HCT116 (cell line): Measurements from ENCODE around the gene SNRNP25. TPM values are rescaled to one million over a fixed set of nuclear protein-coding genes. Genes with fewer than 3 reads are reported as not detected.

Source experiments
- ATAC-seq: fragments of 200-7000 bp; cut with Tn5 transposase; 2 replicates; pipeline ENCODE4 v1.9.1; 2020; ENCODE audit warnings: mild to moderate bottlenecking, moderate library complexity
- BruUV-seq: library from RNA; stranded (reverse); fragments of 400-500 nt; replicated peaks from 2 replicates; lab custom pipeline; 2021; lab: Mats Ljungman, UMichigan
- CTCF ChIA-PET: fragments of 300-600 bp; sonication (Branson Sonifier 250); formaldehyde crosslinking; loops from one replicate; lab custom pipeline; 2021; ENCODE audit warnings: antibody characterized with exemption; lab: Charles Lee
- POLR2A ChIA-PET: fragments of 300-600, 350-600 bp; sonication (Branson Sonifier 250); formaldehyde crosslinking; loops from one replicate; lab custom pipeline; 2021; ENCODE audit warnings: antibody characterized with exemption; lab: Charles Lee
- RAD21 ChIA-PET, 2 experiments: fragments of 300-600 bp; sonication (Branson Sonifier 250); formaldehyde crosslinking; loops; one replicate each; lab custom pipeline; 2023; ENCODE audit warnings: low total read pairs in 2 of 2; ENCODE audit not compliant: uncharacterized antibody in 2 of 2, unreplicated experiment in 2 of 2, low non-redundant PET in 1 of 2; lab: Charles Lee
- DNase-seq: peaks from one replicate; pipeline ENCODE4 v3.0.0-alpha.2; 2010; ENCODE audit warnings: low read depth, low spot score
- H2AFZ ChIP-seq: fragments of 200-600 bp; shearing (Covaris generic), sonication (generic); 2 replicates; pipeline ENCODE4 v1.6.1; 2017; ENCODE audit warnings: low read depth, mixed run types, mixed read lengths, antibody characterized with exemption, low read length; ENCODE audit not compliant: poor library complexity, severe bottlenecking
- H3K27ac ChIP-seq: 2 replicates; pipeline ENCODE4 v1.5.1; 2012; ENCODE audit warnings: low read depth, low read length
- H3K27me3 ChIP-seq: fragments of 200-600 bp; sonication (generic); 2 replicates; pipeline ENCODE4 v1.6.1; 2016; ENCODE audit warnings: mixed run types, low read length, mixed read lengths; ENCODE audit not compliant: insufficient read depth
- H3K36me3 ChIP-seq, 2 experiments: fragments of 200-500 bp in 1 of 2; fragments of 200-600 bp in 1 of 2; sonication (Bioruptor generic) in 1 of 2; sonication (generic) in 1 of 2; 2 replicates each; pipeline versions ENCODE4 v1.5.1 to v1.6.1; 2014 to 2016; ENCODE audit warnings: low read length in 2 of 2, inconsistent platforms in 1 of 2, mixed read lengths in 1 of 2, mixed run types in 1 of 2; ENCODE audit not compliant: insufficient read depth in 2 of 2, control insufficient read depth in 1 of 2
- H3K4me1 ChIP-seq, 2 experiments: fragments of 200-600 bp in 1 of 2; sonication (generic) in 1 of 2; 2 replicates each; pipeline versions ENCODE4 v1.5.1 to v1.6.1; 2012 to 2017; ENCODE audit warnings: low read length in 2 of 2, inconsistent platforms in 1 of 2, mild to moderate bottlenecking in 1 of 2, mixed read lengths in 1 of 2, mixed run types in 1 of 2, moderate library complexity in 1 of 2; ENCODE audit not compliant: insufficient read depth in 2 of 2, control insufficient read depth in 1 of 2
- H3K4me2 ChIP-seq: fragments of 200-600 bp; sonication (generic); 2 replicates; pipeline ENCODE4 v1.6.1; 2017; ENCODE audit warnings: mixed run types, low read length, mixed read lengths
- H3K4me3 ChIP-seq, 2 experiments: fragments of 200-600 bp in 1 of 2; sonication (generic) in 1 of 2; replicated peaks in 1 of 2; 2 replicates each; pipeline ENCODE4 v1.5.1; 2011 to 2016; ENCODE audit warnings: low read length in 2 of 2, control low read depth in 1 of 2, low read depth in 1 of 2, mild to moderate bottlenecking in 1 of 2, mixed read lengths in 1 of 2, mixed run types in 1 of 2
- H3K79me2 ChIP-seq: fragments of 200-600 bp; sonication (generic); 2 replicates; pipeline ENCODE4 v1.6.1; 2017; ENCODE audit warnings: mild to moderate bottlenecking, mixed run types, low read length, moderate library complexity, mixed read lengths; ENCODE audit not compliant: insufficient read depth
- H3K9ac ChIP-seq: fragments of 200-600 bp; sonication (generic); 2 replicates; pipeline ENCODE4 v1.6.1; 2016; ENCODE audit warnings: low read length, mixed read lengths
- H3K9me2 ChIP-seq: fragments of 200-600 bp; sonication (generic), shearing (Covaris generic); 2 replicates; pipeline ENCODE4 v1.6.1; 2017; ENCODE audit warnings: mixed run types, mild to moderate bottlenecking, moderate library complexity; ENCODE audit not compliant: insufficient read depth
- H3K9me3 ChIP-seq, 2 experiments: fragments of 200-500 bp in 1 of 2; fragments of 200-600 bp in 1 of 2; sonication (Bioruptor generic) in 1 of 2; sonication (generic) in 1 of 2; 2 replicates each; pipeline ENCODE4 v1.6.1; 2014 to 2017; ENCODE audit warnings: low read length in 2 of 2, mixed read lengths in 2 of 2, inconsistent platforms in 1 of 2, low read depth in 1 of 2, mild to moderate bottlenecking in 1 of 2, mixed run types in 1 of 2, moderate library complexity in 1 of 2; ENCODE audit not compliant: control insufficient read depth in 1 of 2, insufficient read depth in 1 of 2
- H4K20me1 ChIP-seq: fragments of 200-600 bp; sonication (generic), shearing (Covaris generic); 2 replicates; pipeline ENCODE4 v1.6.1; 2017; ENCODE audit warnings: mixed run types, mild to moderate bottlenecking, moderate library complexity; ENCODE audit not compliant: insufficient read depth
- CBX3 ChIP-seq: IDR thresholded peaks from 2 replicates; pipeline ENCODE4 v1.6.1; 2012; ENCODE audit warnings: low read depth
- CEBPB ChIP-seq: IDR thresholded peaks from 2 replicates; pipeline ENCODE4 v1.6.1; 2012; ENCODE audit warnings: low read depth
- EGR1 ChIP-seq: IDR thresholded peaks from 2 replicates; pipeline ENCODE4 v1.6.1; 2012; ENCODE audit warnings: low read depth
- ELF1 ChIP-seq: IDR thresholded peaks from 2 replicates; pipeline ENCODE4 v1.6.1; 2012; ENCODE audit warnings: low read depth, borderline replicate concordance
- EZH2phosphoT487 ChIP-seq: fragments of 200-600 bp; IDR thresholded peaks from 2 replicates; pipeline ENCODE4 v1.6.1; 2018; ENCODE audit warnings: antibody characterized with exemption, borderline replicate concordance
- FOSL1 ChIP-seq: IDR thresholded peaks from 2 replicates; pipeline ENCODE4 v1.6.1; 2012; ENCODE audit warnings: low read depth
- JUND ChIP-seq: IDR thresholded peaks from 2 replicates; pipeline ENCODE4 v1.6.1; 2012
- POLR2A ChIP-seq: IDR thresholded peaks from 2 replicates; pipeline ENCODE4 v1.7.0; 2011; ENCODE audit warnings: borderline replicate concordance; ENCODE audit not compliant: insufficient read depth, insufficient read length; ENCODE audit errors: extremely low read depth
- POLR2AphosphoS5 ChIP-seq: IDR thresholded peaks from 2 replicates; pipeline ENCODE4 v1.6.1; 2011; ENCODE audit warnings: mild to moderate bottlenecking, low read depth, low read length, moderate library complexity
- SIN3A ChIP-seq: IDR thresholded peaks from 2 replicates; pipeline ENCODE4 v1.6.1; 2012; ENCODE audit warnings: low read depth
- TCF7L2 ChIP-seq: IDR thresholded peaks from 2 replicates; pipeline ENCODE4 v1.7.0; 2011; ENCODE audit warnings: borderline replicate concordance, inconsistent platforms; ENCODE audit not compliant: insufficient read depth, insufficient read length; ENCODE audit errors: extremely low read depth
- YY1 ChIP-seq: IDR thresholded peaks from 2 replicates; pipeline ENCODE4 v1.6.1; 2011; ENCODE audit warnings: low read length, low read depth, moderate library complexity, mild to moderate bottlenecking; ENCODE audit not compliant: insufficient replicate concordance; ENCODE audit errors: extremely low read depth
- intact Hi-C: fragments of 100-400 bp; cut with micrococcal nuclease; formaldehyde crosslinking; loops from 2 replicates; pipeline ENCODE4 v1.10.0; 2022
- total RNA-seq: library from RNA; stranded (reverse); gene quantifications from one replicate; pipeline ENCODE4 v1.2.1, GENCODE V29; 2021; ENCODE audit not compliant: unreplicated experiment
- TF ChIP-seq, protein P1 (sequence below), 3 experiments: fragments of 200-600 bp in 1 of 3; sonication (generic) in 1 of 3; IDR thresholded peaks in 2 of 3; conservative IDR thresholded peaks in 1 of 3; 2 replicates each; pipeline ENCODE4 v1.5.1; 2012 to 2017; ENCODE audit warnings: low read depth in 2 of 3, low read length in 2 of 3, antibody characterized with exemption in 1 of 3, borderline replicate concordance in 1 of 3, control low read depth in 1 of 3, mild to moderate bottlenecking in 1 of 3, mixed read lengths in 1 of 3, mixed run types in 1 of 3, moderate library complexity in 1 of 3; ENCODE audit not compliant: insufficient read depth in 1 of 3
- TF ChIP-seq, protein P2 (sequence below): IDR thresholded peaks from 2 replicates; pipeline ENCODE4 v1.6.1; 2012; ENCODE audit warnings: low read depth

SNRNP25 gene
- total RNA-seq, 1 experiment from 2014 or later: 24.5 TPM

DNA sequence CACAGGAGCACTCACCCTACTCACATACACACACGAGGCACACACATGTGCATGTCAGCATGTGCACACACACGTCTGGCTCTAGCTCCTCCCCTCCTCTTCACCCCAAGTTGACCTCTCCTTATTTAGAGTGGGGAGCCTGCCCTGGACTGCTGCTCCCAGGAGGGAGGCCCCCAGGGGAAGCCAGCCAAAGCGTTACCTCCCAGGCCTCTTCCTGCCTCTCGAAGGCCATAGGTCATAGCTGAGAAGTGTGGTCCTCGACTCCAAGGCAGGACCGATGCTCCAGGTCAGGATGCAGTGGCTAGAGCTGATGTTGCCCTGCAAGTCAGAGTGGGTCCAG, 19.0 kb upstream of the SNRNP25 start:
- BruUV-seq: no TSS peak
- Histone ChIP-seq H2AFZ (no peak overlapping the region), H3K4me1 (peaks cover 0 to 7% of the 10 kb centered on the region in 2 experiments; a peak in 1 of 4 replicates), H3K27ac (no peak overlapping the region), H3K36me3 (no peaks in the 10 kb centered on the region), H3K9me3 (no peaks in the 10 kb centered on the region), H4K20me1 (no peaks in the 10 kb centered on the region)
- POLR2A ChIA-PET: no interaction called here
- intact Hi-C loops: no loop called here
- TF ChIP-seq SIN3A (no peak), YY1 (no peak), TCF7L2 (no peak)
- TF ChIP-seq, protein P1, sequence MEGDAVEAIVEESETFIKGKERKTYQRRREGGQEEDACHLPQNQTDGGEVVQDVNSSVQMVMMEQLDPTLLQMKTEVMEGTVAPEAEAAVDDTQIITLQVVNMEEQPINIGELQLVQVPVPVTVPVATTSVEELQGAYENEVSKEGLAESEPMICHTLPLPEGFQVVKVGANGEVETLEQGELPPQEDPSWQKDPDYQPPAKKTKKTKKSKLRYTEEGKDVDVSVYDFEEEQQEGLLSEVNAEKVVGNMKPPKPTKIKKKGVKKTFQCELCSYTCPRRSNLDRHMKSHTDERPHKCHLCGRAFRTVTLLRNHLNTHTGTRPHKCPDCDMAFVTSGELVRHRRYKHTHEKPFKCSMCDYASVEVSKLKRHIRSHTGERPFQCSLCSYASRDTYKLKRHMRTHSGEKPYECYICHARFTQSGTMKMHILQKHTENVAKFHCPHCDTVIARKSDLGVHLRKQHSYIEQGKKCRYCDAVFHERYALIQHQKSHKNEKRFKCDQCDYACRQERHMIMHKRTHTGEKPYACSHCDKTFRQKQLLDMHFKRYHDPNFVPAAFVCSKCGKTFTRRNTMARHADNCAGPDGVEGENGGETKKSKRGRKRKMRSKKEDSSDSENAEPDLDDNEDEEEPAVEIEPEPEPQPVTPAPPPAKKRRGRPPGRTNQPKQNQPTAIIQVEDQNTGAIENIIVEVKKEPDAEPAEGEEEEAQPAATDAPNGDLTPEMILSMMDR (IDR thresholded peaks at IDR 0.05 in 2 of 3, conservative IDR thresholded peaks at IDR 0.05 in 1 of 3; ENCODE audit: borderline replicate concordance in 1 of 3, insufficient read depth in 1 of 3, low read depth in 2 of 3, low read length in 2 of 3): no peak
- TF ChIP-seq, all 23 proteins: peak for 0
- Histone ChIP-seq H3K9ac (no peak overlapping the region), H3K4me2 (no peak overlapping the region), H3K79me2 (no peaks in the 10 kb centered on the region), H3K27me3 (no peaks in the 10 kb centered on the region), H3K9me2 (no peaks in the 10 kb centered on the region), H3K4me3 (no peak overlapping the region)
- ATAC-seq (no peak), DNase-seq (no peak)
- ChIA-PET RAD21 (no interaction called here), CTCF (no interaction called here)

DNA sequence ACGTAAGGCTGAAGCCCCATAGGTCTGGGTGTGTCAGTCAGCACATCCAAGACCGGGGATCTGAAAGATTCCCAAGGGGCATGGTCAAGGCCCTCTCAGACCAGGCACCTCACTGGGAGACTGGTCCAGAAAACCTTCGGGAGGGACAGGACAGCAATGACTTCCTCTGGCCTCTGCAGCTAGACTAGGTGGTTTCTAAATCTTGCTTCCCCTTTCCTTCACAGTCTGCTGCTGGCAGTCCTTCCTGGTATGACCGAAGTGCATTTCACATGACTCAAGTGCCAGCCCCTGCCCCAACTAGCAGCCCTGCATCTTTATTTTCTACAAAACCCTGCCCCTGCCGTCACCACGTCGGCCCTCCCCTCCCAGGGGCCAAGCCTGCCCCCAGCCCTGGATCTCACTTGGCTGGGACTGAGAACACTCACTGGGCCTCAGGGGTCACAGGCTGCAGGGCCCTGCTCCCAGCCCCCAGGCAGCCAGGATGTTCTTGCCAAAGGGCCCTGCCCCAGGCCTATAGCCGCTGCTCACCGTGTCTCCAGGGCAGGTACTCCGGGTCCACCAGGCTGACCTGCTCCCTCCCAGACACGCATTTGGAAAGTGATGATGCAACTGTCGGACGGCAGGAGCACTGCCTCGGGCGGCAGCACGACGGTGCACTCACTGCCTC, 18.5 kb upstream of the SNRNP25 start:
- DNase-seq (no peak), ATAC-seq (no peak)
- H3K27me3 ChIP-seq: no peaks in the 10 kb centered on the region
- H3K9ac ChIP-seq: no peak overlapping the region
- H3K9me3 ChIP-seq: no peaks in the 10 kb centered on the region
- H3K79me2 ChIP-seq: no peaks in the 10 kb centered on the region
- no TSS peak for BruUV-seq
- ChIA-PET RAD21 (no interaction called here), CTCF (no interaction called here), POLR2A (no interaction called here)
- no peak overlapping the region for H3K4me3 ChIP-seq
- no peak overlapping the region for H2AFZ ChIP-seq
- H3K4me2 ChIP-seq: no peak overlapping the region
- intact Hi-C loops: no loop called here
- H4K20me1 ChIP-seq: no peaks in the 10 kb centered on the region
- H3K9me2 ChIP-seq: no peaks in the 10 kb centered on the region
- H3K27ac ChIP-seq: no peak overlapping the region
- H3K36me3 ChIP-seq: no peaks in the 10 kb centered on the region
- peaks cover 0 to 7% of the 10 kb centered on the region in 2 experiments; a peak in 1 of 4 replicates for H3K4me1 ChIP-seq
- no peak for TF ChIP-seq EGR1
- no peak for TF ChIP-seq JUND
- no peak for TF ChIP-seq POLR2A
- no peak for TF ChIP-seq CEBPB
- TF ChIP-seq POLR2AphosphoS5: no peak
- no peak for TF ChIP-seq CBX3
- no peak for TF ChIP-seq ELF1
- no peak for TF ChIP-seq YY1
- TF ChIP-seq, protein P2, sequence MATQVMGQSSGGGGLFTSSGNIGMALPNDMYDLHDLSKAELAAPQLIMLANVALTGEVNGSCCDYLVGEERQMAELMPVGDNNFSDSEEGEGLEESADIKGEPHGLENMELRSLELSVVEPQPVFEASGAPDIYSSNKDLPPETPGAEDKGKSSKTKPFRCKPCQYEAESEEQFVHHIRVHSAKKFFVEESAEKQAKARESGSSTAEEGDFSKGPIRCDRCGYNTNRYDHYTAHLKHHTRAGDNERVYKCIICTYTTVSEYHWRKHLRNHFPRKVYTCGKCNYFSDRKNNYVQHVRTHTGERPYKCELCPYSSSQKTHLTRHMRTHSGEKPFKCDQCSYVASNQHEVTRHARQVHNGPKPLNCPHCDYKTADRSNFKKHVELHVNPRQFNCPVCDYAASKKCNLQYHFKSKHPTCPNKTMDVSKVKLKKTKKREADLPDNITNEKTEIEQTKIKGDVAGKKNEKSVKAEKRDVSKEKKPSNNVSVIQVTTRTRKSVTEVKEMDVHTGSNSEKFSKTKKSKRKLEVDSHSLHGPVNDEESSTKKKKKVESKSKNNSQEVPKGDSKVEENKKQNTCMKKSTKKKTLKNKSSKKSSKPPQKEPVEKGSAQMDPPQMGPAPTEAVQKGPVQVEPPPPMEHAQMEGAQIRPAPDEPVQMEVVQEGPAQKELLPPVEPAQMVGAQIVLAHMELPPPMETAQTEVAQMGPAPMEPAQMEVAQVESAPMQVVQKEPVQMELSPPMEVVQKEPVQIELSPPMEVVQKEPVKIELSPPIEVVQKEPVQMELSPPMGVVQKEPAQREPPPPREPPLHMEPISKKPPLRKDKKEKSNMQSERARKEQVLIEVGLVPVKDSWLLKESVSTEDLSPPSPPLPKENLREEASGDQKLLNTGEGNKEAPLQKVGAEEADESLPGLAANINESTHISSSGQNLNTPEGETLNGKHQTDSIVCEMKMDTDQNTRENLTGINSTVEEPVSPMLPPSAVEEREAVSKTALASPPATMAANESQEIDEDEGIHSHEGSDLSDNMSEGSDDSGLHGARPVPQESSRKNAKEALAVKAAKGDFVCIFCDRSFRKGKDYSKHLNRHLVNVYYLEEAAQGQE: no peak
- TF ChIP-seq EZH2phosphoT487: no peak
- no peak for TF ChIP-seq FOSL1
